ENCODE measurements around the gene RNU2-1. TPM values are rescaled to one million over a fixed set of nuclear protein-coding genes. Genes with fewer than 3 reads are reported as not detected.
"Not testable (repeated sequence)": the region's sequence is repeated elsewhere in the genome, so short reads cannot be mapped to it uniquely, and the experiment has no call there.

The RNU2-1 gene
- total RNA-seq, 6 experiments from 2014 or later, result 626 to 4,576 (median 3,287) TPM; not detected in 2

DNA sequence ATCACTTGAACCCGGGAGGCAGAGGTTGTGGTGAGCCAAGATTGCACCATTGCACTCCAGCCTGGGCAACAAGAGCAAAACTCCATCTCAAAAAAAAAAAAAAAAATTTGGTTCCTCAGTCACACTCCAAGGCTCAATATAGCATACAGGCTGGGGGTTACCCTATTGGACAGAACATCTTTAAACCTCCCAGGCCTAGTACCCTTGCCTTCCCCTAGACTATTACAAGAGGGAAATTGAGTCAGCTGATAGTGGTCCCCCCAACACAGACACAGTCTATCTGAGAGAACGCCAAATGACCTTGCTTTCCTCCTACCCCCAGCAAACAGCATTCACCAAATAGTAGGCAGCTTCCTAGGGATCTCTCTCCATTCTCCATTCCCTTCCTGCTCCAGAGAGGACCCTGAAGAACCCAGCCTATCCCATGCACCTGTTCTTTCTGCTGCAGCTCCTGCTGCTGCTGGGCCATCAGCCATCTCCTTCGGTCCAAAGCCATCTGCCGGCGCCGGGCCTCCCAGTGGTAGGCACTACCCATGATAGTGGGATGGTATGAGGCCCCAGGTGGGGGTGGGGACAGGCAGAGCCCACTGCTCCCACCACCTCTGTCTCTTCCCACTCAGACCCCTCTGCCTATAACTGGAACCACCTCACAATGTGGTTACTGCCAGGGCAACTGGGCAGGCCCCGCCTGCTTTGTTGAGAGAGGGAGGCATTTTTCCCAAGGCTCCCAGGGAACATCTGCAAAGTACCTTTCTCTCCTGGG lies 5.6 kb downstream of the RNU2-1 start, which contains the start of gene CCDC200:
CCDC200 (minus strand) TSS at position 604 of the 763 bp plus-strand sequence; CDS start at position 535, 69 bp downstream.
- WGBS (ENCODE audit: insufficient coverage, low coverage, low lambda C conversion rate, missing lambda C conversion rate), result no CpG with 5 or more reads among the region's 7 CpGs
- intact Hi-C loops (cut with DNase I), result loop anchor here in 1 of 2 donors (10.0 kb wide), 1 partner anchor 213 kb away; no protein-coding TSS in a partner anchor
- not testable (repeated sequence) for H3K36me3 ChIP-seq, DNase-seq, H3K4me3 ChIP-seq, H3K4me1 ChIP-seq, H3K9me3 ChIP-seq, H3K27me3 ChIP-seq, H3K27ac ChIP-seq
- peak in 3 of 4 donors; percentile 16 to 50 (median 35) for ATAC-seq

DNA sequence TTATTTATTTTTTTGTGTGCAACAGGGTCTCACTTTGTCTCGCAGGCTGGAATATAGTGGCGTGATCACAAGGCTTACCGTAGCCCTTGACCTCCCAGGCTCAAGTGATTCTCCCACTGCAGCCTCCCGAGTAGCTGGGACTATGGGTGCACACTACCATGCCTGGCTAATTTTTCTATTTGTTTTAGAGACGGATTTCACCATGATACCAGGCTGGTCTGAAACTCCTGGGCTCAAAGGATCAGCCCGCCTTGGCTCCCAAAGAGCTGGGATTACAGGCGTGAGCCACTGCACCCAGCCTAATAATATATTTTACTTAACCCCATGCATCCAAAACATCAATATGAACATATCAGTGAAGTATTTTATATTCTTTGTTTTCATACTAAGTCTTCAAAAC lies 7.4 kb downstream of the RNU2-1 start:
- ATAC-seq (no peak), DNase-seq (no peak)
- TF ChIP-seq POLR2A (IDR thresholded peaks at IDR 0.05), result no peak
- TF ChIP-seq, protein P1, sequence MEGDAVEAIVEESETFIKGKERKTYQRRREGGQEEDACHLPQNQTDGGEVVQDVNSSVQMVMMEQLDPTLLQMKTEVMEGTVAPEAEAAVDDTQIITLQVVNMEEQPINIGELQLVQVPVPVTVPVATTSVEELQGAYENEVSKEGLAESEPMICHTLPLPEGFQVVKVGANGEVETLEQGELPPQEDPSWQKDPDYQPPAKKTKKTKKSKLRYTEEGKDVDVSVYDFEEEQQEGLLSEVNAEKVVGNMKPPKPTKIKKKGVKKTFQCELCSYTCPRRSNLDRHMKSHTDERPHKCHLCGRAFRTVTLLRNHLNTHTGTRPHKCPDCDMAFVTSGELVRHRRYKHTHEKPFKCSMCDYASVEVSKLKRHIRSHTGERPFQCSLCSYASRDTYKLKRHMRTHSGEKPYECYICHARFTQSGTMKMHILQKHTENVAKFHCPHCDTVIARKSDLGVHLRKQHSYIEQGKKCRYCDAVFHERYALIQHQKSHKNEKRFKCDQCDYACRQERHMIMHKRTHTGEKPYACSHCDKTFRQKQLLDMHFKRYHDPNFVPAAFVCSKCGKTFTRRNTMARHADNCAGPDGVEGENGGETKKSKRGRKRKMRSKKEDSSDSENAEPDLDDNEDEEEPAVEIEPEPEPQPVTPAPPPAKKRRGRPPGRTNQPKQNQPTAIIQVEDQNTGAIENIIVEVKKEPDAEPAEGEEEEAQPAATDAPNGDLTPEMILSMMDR (IDR thresholded peaks at IDR 0.05), result no peak
- Histone ChIP-seq H3K27ac (no peak overlapping the region), H3K36me3 (peaks cover 0 to 4% (median 0%) of the 10 kb centered on the region in 4 donors), H3K27me3 (no peaks in the 10 kb centered on the region), H3K4me3 (no peak overlapping the region), H3K4me1 (no peaks in the 10 kb centered on the region), H3K9me3 (no peaks in the 10 kb centered on the region)
- intact Hi-C loops (cut with DNase I), result loop anchor here in 1 of 2 donors (10.0 kb wide), 1 partner anchor 212 kb away; no protein-coding TSS in a partner anchor
- 79% methylated on average over 7 of the region's 7 CpGs for WGBS (ENCODE audit: insufficient coverage, low coverage, low lambda C conversion rate, missing lambda C conversion rate)

DNA sequence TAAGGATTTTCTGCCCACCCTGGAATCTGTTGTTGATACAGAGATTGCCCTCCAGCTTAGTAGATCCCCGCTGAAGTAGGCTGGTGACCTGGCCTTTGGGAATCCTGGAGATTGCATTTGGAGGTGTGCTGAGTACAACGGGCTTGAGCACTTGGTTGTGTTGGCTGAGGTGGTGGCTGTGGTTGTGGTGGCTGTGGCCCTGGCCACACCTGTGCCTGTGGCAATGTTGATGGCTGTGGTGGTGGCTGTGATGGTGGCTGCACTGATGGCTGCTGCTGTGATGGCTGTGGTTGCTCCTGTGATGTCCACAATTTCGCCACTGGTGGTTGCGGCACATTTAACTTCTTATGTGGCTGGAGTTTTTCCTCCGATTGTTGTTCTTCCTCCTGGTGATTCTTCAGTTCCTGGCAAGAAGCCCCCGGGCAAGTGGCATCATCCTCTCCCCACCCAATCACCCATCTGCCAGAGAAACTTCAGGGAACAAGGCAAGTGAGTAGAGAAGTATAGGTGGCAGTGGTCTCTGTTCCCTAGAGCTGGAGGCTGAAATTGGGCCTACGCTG lies 9.6 kb downstream of the RNU2-1 start:
- ATAC-seq (no peak), DNase-seq (no peak)
- Histone ChIP-seq H3K4me3 (no peak overlapping the region), H3K9me3 (no peaks in the 10 kb centered on the region), H3K27me3 (no peaks in the 10 kb centered on the region), H3K27ac (no peak overlapping the region), H3K4me1 (no peaks in the 10 kb centered on the region), H3K36me3 (peaks cover 0 to 4% (median 0%) of the 10 kb centered on the region in 4 donors)
- intact Hi-C loops (cut with DNase I), result loop anchor here in 1 of 2 donors (10.0 kb wide), 1 partner anchor 209 kb away; no protein-coding TSS in a partner anchor
- TF ChIP-seq, protein P1 (IDR thresholded peaks at IDR 0.05), result no peak
- TF ChIP-seq POLR2A (IDR thresholded peaks at IDR 0.05), result no peak
- 85% methylated on average over 7 of the region's 7 CpGs for WGBS (ENCODE audit: insufficient coverage, low coverage, low lambda C conversion rate, missing lambda C conversion rate)

DNA sequence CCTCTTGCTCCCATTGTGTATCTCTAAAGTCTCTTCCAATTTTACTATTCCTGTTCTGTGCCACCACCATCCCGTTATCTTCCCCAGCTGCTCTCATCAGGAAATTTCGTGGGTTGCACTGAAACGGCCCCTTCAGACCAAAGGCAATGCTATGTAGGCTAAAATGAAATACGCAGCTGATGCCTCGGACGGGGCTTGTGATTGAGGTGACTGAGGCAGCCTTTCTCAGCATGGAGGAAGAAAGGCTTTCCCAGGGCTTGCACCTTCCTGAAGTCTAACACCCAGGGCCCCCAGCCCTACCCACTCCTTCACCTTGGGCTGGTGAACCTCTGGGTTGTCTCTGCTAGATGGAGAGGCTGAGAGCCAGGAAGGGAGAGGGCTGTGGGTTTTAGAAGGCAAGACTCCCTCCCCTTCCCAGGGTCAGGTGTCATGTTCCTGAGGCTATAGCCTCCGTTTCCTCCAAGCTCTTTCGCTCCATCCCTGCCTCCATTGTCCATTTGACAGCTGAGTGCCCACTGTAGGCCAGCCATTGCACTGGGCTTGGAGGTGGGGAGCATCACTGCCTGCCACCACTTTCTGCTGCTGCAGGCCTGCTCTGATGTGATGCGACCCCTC lies 13.2 kb downstream of the RNU2-1 start:
- Histone ChIP-seq H3K9me3 (no peaks in the 10 kb centered on the region), H3K36me3 (peaks cover 0 to 7% (median 0%) of the 10 kb centered on the region in 4 donors), H3K4me3 (no peak overlapping the region), H3K27me3 (no peaks in the 10 kb centered on the region), H3K4me1 (peaks cover 0 to 21% (median 10%) of the 10 kb centered on the region in 4 donors), H3K27ac (no peak overlapping the region)
- DNase-seq (no peak), ATAC-seq (no peak)
- intact Hi-C loops (cut with DNase I), result loop anchor here in 1 of 2 donors (10.0 kb wide), 1 partner anchor 206 kb away; no protein-coding TSS in a partner anchor
- TF ChIP-seq POLR2A (IDR thresholded peaks at IDR 0.05), result no peak
- TF ChIP-seq, protein P1 (IDR thresholded peaks at IDR 0.05), result no peak
- 66% methylated on average over 5 of the region's 9 CpGs for WGBS (ENCODE audit: insufficient coverage, low coverage, low lambda C conversion rate, missing lambda C conversion rate)

Measured in right lobe of liver (tissue), 6 donors.